Measurements from ENCODE around the gene AKT1S1. TPM values are rescaled to one million over a fixed set of nuclear protein-coding genes. Genes with fewer than 3 reads are reported as not detected.

AKT1S1 gene
- total RNA-seq, 4 donors from 2014 or later: 14.4 to 24.6 (median 19.7) TPM

- H3K27ac ChIP-seq: no peak overlapping the region
- no peak overlapping the region for H3K4me3 ChIP-seq
- H3K36me3 ChIP-seq: peaks cover 0 to 85% of the 10 kb centered on the region in 2 donors
- no peaks in the 10 kb centered on the region for H3K27me3 ChIP-seq
- peaks cover 0 to 61% (median 19%) of the 10 kb centered on the region in 3 donors for H3K4me1 ChIP-seq
- no peak for TF ChIP-seq CTCF (IDR thresholded peaks at IDR 0.05)
- no peak for TF ChIP-seq EP300 (IDR thresholded peaks at IDR 0.05)
- no peak for TF ChIP-seq POLR2AphosphoS5 (IDR thresholded peaks at IDR 0.05)
- no peak for TF ChIP-seq POLR2A (IDR thresholded peaks at IDR 0.05)
- 84 to 89% methylated on average over 10 to 13 of the region's 31 CpGs for WGBS, 2 donors (ENCODE audit: low coverage in 1 of 2)
- no peak for ATAC-seq
- H3K9me3 ChIP-seq: no peaks in the 10 kb centered on the region
Observed at GRCh38 chr19:49923055-49924003, 46.2 kb upstream of the AKT1S1 start.

GRCh38 chr19:49921871-49922795 lies 45.0 kb upstream of the AKT1S1 start:
- Histone ChIP-seq H3K27me3 (no peaks in the 10 kb centered on the region), H3K27ac (no peak overlapping the region), H3K4me1 (peaks cover 0 to 49% (median 8%) of the 10 kb centered on the region in 3 donors), H3K4me3 (no peak overlapping the region), H3K9me3 (no peaks in the 10 kb centered on the region), H3K36me3 (peaks cover 0 to 90% of the 10 kb centered on the region in 2 donors)
- 67 to 73% methylated on average over 2 to 4 of the region's 22 CpGs for WGBS, 2 donors (ENCODE audit: low coverage in 1 of 2)
- ATAC-seq: no peak
- TF ChIP-seq POLR2AphosphoS5 (IDR thresholded peaks at IDR 0.05): no peak
- TF ChIP-seq POLR2A (IDR thresholded peaks at IDR 0.05): no peak
- TF ChIP-seq EP300 (IDR thresholded peaks at IDR 0.05): no peak
- TF ChIP-seq CTCF (IDR thresholded peaks at IDR 0.05): no peak

- peaks cover 0 to 38% (median 8%) of the 10 kb centered on the region in 3 donors for H3K4me1 ChIP-seq
- H3K9me3 ChIP-seq: no peaks in the 10 kb centered on the region
- H3K4me3 ChIP-seq: no peak overlapping the region
- no peaks in the 10 kb centered on the region for H3K27me3 ChIP-seq
- H3K36me3 ChIP-seq: peaks cover 0 to 88% of the 10 kb centered on the region in 2 donors
- 90% methylated on average over 4 to 19 of the region's 24 CpGs for WGBS, 2 donors (ENCODE audit: low coverage in 1 of 2)
- H3K27ac ChIP-seq: no peak overlapping the region
- TF ChIP-seq POLR2AphosphoS5 (IDR thresholded peaks at IDR 0.05) (no peak), EP300 (IDR thresholded peaks at IDR 0.05) (no peak), CTCF (IDR thresholded peaks at IDR 0.05) (no peak), POLR2A (IDR thresholded peaks at IDR 0.05) (no peak)
- ATAC-seq: no peak
Observed at GRCh38 chr19:49920624-49921363, 43.6 kb upstream of the AKT1S1 start.

GRCh38 chr19:49918089-49918488 lies 40.9 kb upstream of the AKT1S1 start:
- 93 to 100% methylated on average over 2 of the region's 8 CpGs for WGBS, 2 donors (ENCODE audit: low coverage in 1 of 2)
- no peaks in the 10 kb centered on the region for H3K9me3 ChIP-seq
- H3K27me3 ChIP-seq: no peaks in the 10 kb centered on the region
- no peak overlapping the region for H3K27ac ChIP-seq
- peaks cover 0 to 16% (median 0%) of the 10 kb centered on the region in 3 donors for H3K4me1 ChIP-seq
- H3K36me3 ChIP-seq: peaks cover 0 to 86% of the 10 kb centered on the region in 2 donors
- ATAC-seq: no peak
- TF ChIP-seq EP300 (IDR thresholded peaks at IDR 0.05) (no peak), POLR2AphosphoS5 (IDR thresholded peaks at IDR 0.05) (no peak), POLR2A (IDR thresholded peaks at IDR 0.05) (no peak), CTCF (IDR thresholded peaks at IDR 0.05) (no peak)
- H3K4me3 ChIP-seq: no peak overlapping the region
